Activated naive CD4-positive, alpha-beta T cell treated with anti-CD3 and anti-CD28 coated beads, Interleukin-2, amount 50 U/mL, for 24 hours (primary cell): ENCODE results near the gene TBC1D4.

Experiments
- H3K27ac Mint-ChIP-seq: one replicate; pipeline ENCODE4 v1.8.0; 2021; ENCODE audit warnings: mild to moderate bottlenecking, mixed read lengths
- H3K27me3 Mint-ChIP-seq: one replicate; pipeline ENCODE4 v1.8.0; 2021; ENCODE audit warnings: mixed read lengths
- H3K36me3 Mint-ChIP-seq: one replicate; pipeline ENCODE4 v1.8.0; 2021; ENCODE audit warnings: mixed read lengths
- H3K4me1 Mint-ChIP-seq: one replicate; pipeline ENCODE4 v1.8.0; 2021; ENCODE audit warnings: mixed read lengths
- H3K4me3 Mint-ChIP-seq: one replicate; pipeline ENCODE4 v1.8.0; 2021; ENCODE audit warnings: mild to moderate bottlenecking, mixed read lengths
- H3K9me3 Mint-ChIP-seq: one replicate; pipeline ENCODE4 v1.8.0; 2021; ENCODE audit warnings: mixed read lengths

TBC1D4 gene

DNA sequence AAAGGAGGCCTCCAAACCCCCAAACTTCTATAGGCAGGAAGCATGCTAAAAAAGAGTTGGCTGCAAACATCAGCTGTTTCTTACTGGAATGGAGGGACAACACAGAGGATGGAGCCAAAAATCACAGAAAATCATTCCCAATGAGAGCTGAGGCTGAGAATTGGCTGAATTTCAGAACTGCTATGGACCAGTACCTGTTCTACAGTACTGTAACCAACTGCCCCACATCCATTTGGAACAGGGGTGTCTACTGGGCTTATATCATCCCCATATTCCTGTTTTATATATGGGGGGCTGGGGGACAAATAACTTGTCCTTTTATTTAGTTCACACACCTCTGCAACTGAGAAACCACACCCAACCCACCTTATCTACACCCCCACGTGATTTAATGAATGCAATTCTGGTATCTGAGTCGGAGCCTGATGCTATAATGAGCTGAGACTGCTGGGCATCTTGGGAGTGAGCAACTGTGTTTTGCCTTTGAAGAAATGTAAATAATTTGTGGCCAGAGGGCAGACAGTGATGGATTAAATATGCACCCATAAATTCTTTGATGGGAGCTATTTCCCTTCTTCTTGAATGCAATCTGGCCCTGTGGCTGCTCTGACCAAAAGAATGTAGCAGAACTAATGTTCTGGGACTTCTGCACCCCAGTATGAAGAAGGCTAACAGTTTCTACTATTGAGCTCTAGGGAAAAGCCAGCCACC is 82.6 kb downstream of the TBC1D4 start:
- no peaks in the 10 kb centered on the region for H3K4me1 Mint-ChIP-seq
- H3K36me3 Mint-ChIP-seq: no peaks in the 10 kb centered on the region
- no peak overlapping the region for H3K4me3 Mint-ChIP-seq
- H3K27me3 Mint-ChIP-seq: no peaks in the 10 kb centered on the region
- no peak overlapping the region for H3K27ac Mint-ChIP-seq
- peaks cover 7% of the 10 kb centered on the region for H3K9me3 Mint-ChIP-seq

DNA sequence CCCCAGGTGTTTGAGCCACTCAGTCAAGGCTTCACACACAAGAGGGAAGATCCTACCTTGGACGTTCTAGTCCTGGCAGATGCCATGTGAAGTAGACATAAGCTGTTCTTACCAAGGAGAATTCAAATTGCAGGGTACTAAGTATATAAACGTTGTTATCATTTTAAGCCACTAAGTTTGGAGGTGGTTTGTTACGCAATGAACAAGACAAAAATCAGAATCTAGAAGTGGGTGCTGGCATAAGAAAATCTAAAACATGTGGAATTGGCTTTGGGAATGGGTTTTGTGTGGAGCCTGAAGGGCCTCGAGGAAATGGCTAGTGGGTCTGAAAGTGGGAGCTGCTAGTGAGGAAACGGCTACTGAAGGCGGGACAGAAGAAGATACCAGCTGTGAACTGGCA is 83.9 kb downstream of the TBC1D4 start:
- H3K4me3 Mint-ChIP-seq: no peak overlapping the region
- H3K4me1 Mint-ChIP-seq: no peaks in the 10 kb centered on the region
- H3K27ac Mint-ChIP-seq: no peak overlapping the region
- H3K27me3 Mint-ChIP-seq: no peaks in the 10 kb centered on the region
- H3K9me3 Mint-ChIP-seq: peaks cover 7% of the 10 kb centered on the region
- H3K36me3 Mint-ChIP-seq: no peaks in the 10 kb centered on the region

DNA sequence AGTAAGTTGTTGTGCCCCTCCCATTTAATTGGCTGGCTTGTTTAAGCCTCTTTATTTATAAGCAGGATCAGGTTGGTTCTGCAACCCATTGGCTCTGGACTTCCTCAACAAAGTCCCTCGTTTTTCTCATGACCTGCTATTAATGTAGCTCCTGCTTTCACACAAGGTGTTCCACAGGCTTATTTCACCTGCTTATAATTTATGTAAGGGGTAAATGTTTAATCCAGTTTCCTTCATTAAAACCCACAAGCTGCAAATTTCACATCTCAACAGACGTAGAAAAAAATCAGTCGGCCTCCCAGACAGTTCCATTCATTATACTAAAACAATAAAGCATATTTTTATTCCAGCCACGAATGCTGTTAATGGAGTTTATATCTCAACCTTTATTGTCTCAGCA is 86.1 kb downstream of the TBC1D4 start:
- no peaks in the 10 kb centered on the region for H3K36me3 Mint-ChIP-seq
- H3K27ac Mint-ChIP-seq: no peak overlapping the region
- H3K27me3 Mint-ChIP-seq: no peaks in the 10 kb centered on the region
- H3K4me3 Mint-ChIP-seq: no peak overlapping the region
- peaks cover 7% of the 10 kb centered on the region for H3K9me3 Mint-ChIP-seq
- H3K4me1 Mint-ChIP-seq: no peaks in the 10 kb centered on the region

DNA sequence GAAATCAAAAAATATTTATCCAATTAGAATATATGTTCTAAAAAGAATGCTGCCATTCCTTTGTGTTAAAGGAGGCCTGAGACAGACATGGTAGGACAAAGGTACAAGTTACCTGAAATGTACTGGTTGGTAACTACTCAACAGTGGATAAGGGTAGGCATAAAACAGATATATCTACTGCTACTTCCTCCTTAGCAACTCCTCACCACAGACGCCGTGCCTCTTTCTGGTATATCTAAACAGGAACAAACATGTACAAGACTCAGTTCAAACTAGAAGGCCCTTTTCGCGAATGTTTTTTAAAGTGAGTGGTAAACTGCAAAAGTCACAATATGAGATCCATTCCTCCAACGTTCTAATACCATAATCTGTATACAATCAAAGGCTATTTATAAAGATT is 86.9 kb downstream of the TBC1D4 start:
- H3K27me3 Mint-ChIP-seq: no peaks in the 10 kb centered on the region
- H3K27ac Mint-ChIP-seq: no peak overlapping the region
- peaks cover 7% of the 10 kb centered on the region for H3K9me3 Mint-ChIP-seq
- no peak overlapping the region for H3K4me3 Mint-ChIP-seq
- H3K4me1 Mint-ChIP-seq: no peaks in the 10 kb centered on the region
- no peaks in the 10 kb centered on the region for H3K36me3 Mint-ChIP-seq

DNA sequence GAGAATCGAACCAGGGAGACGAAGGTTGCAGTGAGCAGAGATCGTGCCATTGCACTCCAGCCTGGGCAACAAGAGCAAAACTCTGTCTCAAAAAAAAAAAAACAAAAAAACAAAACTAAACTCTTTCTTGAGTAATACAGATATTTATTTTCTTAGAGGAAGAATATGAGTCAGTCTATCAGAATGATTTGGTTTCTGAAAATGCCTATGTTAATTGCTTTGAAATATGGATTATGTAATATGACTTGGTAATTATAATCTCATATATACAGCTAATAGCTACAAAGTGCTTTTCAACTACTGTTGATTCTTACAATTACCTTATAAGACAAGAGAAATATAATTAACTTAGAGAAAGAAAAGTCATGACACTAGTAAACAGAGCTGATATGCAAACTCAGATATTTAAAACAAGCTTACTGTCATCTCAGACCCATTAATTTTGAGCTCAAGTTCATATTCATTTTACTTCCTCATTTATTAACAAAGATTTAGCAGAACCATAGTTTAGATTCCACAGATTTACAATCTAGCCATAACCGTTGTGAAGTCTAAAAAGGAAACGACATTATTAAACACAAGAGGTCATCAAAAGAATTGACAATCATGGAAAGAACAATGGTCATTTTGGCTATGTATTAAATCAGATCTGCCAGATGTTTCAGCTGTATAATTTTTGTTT is 88.0 kb downstream of the TBC1D4 start:
- H3K27ac Mint-ChIP-seq: no peak overlapping the region
- H3K36me3 Mint-ChIP-seq: no peaks in the 10 kb centered on the region
- H3K4me1 Mint-ChIP-seq: no peaks in the 10 kb centered on the region
- no peak overlapping the region for H3K4me3 Mint-ChIP-seq
- H3K27me3 Mint-ChIP-seq: no peaks in the 10 kb centered on the region
- peaks cover 7% of the 10 kb centered on the region for H3K9me3 Mint-ChIP-seq

DNA sequence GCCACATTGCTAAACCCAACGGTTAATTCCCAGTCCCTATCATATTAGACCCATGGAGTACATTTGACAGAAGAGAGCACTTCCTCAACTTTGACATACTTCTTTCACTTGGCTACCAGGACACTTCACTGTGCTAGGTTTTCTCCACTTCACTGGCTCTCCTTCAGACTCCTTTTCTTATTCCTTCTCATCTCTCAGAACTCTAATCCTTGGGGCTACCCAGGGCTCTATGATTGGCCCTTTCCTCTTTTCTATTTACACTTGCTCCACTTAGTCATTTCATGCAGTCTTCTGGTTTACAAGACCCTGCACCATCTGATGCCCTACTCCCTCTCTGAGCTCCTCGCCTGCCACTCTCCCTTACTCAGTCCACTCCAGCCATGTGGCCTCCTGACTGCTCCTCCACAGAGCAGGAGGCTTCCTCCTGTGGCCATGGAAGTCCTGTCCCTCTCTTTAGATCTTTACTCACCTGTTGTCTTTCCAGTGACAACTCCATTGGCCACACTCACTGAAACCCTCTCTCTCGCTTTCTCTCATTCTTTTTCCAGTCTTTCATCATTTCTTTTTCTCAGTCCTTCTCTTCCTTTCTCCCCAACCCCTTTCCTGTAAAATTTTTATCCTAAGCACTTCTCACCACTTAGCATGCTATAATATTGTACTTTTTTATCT is 90.4 kb downstream of the TBC1D4 start:
- Mint-ChIP-seq H3K27ac (no peak overlapping the region), H3K9me3 (no peaks in the 10 kb centered on the region), H3K4me3 (no peak overlapping the region), H3K4me1 (no peaks in the 10 kb centered on the region), H3K36me3 (no peaks in the 10 kb centered on the region), H3K27me3 (no peaks in the 10 kb centered on the region)

DNA sequence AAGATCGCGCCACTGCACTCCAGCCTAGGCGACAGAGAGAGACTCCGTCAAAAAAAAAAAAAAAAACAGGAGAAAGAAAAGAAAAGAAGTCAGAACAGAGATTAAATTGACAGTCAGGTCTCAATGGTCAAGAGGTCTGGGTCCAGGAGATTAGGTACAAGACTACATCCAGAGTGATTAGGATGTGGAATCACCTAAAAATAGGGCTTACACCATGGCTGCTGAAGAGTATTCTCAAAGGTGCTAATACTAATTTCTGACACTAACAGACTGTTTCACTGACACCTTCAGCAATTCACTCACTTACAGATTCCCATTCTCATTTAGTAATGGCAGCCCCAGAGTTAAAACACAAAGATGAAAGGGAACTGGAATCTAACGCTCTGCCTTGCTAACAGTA is 91.7 kb downstream of the TBC1D4 start:
- Mint-ChIP-seq H3K27me3 (no peaks in the 10 kb centered on the region), H3K27ac (no peak overlapping the region), H3K36me3 (no peaks in the 10 kb centered on the region), H3K4me3 (no peak overlapping the region), H3K4me1 (peaks cover 6% of the 10 kb centered on the region), H3K9me3 (no peaks in the 10 kb centered on the region)

DNA sequence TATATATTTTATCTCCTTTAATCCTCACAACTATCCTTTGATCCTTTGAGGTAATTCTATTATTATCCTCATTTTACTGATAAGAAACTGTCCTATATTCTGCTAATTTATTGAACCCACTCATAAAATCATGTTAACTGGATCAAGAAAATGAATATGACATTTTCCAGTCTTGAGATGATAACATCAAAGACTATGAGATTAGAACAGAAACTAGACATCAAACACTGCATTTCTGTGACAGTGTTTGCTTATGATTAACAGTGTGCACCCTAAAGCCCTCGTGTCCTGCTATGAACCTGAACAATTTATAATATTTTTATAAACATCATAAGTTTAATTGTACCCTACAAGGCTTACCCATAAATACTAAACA is 96.3 kb downstream of the TBC1D4 start:
- H3K27me3 Mint-ChIP-seq: peaks cover 2% of the 10 kb centered on the region
- no peaks in the 10 kb centered on the region for H3K9me3 Mint-ChIP-seq
- no peak overlapping the region for H3K27ac Mint-ChIP-seq
- H3K4me3 Mint-ChIP-seq: no peak overlapping the region
- H3K4me1 Mint-ChIP-seq: peaks cover 9% of the 10 kb centered on the region
- H3K36me3 Mint-ChIP-seq: no peaks in the 10 kb centered on the region

DNA sequence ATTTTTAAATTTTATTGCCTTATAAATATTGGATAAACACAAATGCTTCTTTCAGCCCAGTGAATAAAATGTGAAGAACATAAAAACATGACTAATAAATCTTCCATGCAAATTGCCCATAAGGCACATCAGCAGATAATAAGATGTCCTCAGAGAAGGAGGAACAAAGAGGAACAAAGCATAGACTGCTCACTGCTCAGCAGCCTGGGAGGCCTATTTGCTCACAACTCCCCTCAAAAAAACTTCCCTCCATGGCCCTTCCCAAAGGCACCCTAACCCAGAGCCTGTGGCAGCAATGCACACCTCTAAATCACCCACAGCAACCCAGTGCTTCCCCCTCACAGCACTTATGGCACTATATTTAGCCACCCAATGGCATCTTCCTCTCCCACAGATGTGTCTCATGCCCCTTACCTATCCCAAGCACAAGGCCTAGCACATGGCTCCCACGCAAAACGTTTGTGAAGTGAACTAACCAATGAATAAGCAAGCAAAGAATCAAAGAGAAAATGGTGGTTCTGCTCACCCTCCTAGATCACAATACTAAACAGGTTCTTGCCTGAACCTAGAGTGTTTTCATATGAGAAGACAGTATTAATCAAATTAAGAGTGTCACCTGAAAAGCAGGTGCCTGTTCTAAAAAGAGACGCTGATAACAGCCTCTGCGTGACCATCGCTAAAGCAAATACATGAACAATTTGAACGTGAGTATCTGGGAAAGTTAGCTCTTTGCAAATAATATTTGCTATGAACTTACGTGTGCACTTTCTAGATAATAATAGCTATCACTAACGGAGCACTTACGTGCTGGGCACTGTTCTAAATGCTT is 96.9 kb downstream of the TBC1D4 start:
- Mint-ChIP-seq H3K9me3 (no peaks in the 10 kb centered on the region), H3K27me3 (peaks cover 2% of the 10 kb centered on the region), H3K4me1 (peaks cover 9% of the 10 kb centered on the region), H3K36me3 (no peaks in the 10 kb centered on the region), H3K27ac (no peak overlapping the region), H3K4me3 (no peak overlapping the region)

DNA sequence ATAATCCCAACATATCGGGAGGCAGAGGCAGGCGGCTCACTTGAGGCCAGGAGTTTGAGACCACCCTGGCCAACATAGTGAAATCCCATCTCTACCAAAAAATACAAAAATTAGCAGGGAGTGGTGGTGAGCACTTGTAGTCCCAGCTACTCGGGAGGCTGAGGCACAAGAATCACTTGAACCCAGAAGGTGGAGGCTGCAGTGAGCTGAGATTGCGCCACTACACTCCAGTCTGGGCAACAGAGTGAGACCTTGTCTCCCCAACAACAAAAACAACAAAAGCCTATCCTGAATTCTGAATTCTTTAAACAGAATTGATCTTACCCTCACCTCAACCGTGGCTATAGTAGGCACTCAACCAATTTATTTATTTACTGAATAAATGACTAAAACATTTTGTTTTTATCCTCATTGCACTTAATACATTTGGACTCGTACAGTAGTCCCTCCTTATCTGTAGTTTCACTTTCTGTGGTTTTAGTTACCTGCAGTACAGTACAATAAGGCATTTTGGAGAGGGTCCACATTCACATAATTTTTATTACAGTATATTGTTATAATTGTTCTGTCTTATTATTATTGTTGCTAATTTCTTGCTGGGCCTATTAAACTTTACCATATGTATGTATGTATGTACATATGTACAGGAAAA is 98.8 kb downstream of the TBC1D4 start:
- Mint-ChIP-seq H3K4me3 (no peak overlapping the region), H3K36me3 (no peaks in the 10 kb centered on the region), H3K27me3 (peaks cover 2% of the 10 kb centered on the region), H3K27ac (no peak overlapping the region), H3K4me1 (peaks cover 9% of the 10 kb centered on the region), H3K9me3 (no peaks in the 10 kb centered on the region)

DNA sequence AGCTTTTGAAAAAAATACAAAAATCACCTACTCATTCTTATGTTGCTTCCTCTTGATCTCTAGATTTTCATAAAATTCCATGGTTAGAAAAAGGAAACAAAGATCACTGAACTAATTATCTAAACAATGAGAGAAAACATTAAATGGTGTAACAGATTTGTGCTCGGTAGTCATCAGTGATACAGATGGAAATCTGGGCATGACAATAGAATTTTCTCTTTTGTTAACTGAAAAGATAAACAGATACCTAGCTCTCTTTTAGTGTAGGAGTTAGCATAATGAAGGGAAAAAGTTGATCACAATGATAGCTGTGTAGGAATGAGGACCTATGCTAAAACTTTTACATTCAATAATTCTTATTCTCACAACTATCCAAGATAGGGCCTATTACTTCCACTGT is 103.7 kb downstream of the TBC1D4 start:
- Mint-ChIP-seq H3K4me1 (no peaks in the 10 kb centered on the region), H3K4me3 (no peak overlapping the region), H3K9me3 (no peaks in the 10 kb centered on the region), H3K36me3 (no peaks in the 10 kb centered on the region), H3K27me3 (peaks cover 2% of the 10 kb centered on the region), H3K27ac (no peak overlapping the region)

DNA sequence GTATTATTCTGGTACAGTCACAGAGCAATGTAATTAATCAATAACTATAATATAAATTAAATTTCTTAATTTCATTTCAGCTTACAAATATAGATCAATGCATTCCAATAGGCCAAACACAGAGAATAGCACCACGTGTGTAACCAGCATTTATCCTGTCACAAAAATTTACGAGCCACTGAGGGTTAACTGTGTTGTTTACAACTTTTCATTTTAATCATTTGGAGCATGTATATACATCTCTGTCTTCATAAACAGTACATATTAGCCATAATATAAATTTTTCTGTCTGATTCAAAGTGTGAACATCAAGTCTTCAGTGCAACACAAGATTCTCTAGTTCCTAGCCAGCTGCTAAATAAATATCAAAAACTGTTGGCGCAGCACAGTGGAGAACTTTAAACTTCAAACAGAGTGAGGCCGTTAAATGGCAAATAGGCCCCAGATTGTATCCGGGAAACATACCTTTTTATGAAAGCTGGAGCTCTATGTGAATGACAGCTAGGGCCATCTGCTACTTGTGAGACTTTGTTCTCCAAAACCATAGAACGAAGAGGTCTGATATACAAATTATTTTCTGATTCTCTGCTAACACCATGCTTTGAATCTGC is 105.1 kb downstream of the TBC1D4 start:
- H3K27me3 Mint-ChIP-seq: peaks cover under 1% of the 10 kb centered on the region
- H3K4me3 Mint-ChIP-seq: no peak overlapping the region
- no peak overlapping the region for H3K27ac Mint-ChIP-seq
- H3K36me3 Mint-ChIP-seq: no peaks in the 10 kb centered on the region
- H3K4me1 Mint-ChIP-seq: no peaks in the 10 kb centered on the region
- H3K9me3 Mint-ChIP-seq: no peaks in the 10 kb centered on the region

DNA sequence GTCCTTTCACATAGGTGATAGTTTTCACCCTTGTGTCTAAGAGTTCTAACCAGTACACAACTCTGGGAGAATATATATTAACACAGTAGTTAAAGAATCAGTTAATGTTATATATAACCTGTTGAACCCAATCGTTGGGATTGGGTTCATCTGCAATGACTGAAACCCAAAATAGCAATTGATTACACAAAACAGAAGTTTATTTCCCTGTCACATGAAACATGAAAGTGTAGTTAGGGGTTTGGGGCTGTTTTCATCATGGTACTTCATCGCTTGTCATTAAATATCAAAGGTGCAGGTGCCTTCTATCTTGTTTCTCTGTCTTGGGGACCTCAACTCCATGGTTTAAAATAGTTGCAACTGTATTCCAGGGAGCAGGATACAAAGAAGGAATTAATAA is 106.6 kb downstream of the TBC1D4 start:
- H3K4me3 Mint-ChIP-seq: no peak overlapping the region
- H3K27me3 Mint-ChIP-seq: no peaks in the 10 kb centered on the region
- H3K36me3 Mint-ChIP-seq: no peaks in the 10 kb centered on the region
- no peaks in the 10 kb centered on the region for H3K4me1 Mint-ChIP-seq
- no peak overlapping the region for H3K27ac Mint-ChIP-seq
- no peaks in the 10 kb centered on the region for H3K9me3 Mint-ChIP-seq

DNA sequence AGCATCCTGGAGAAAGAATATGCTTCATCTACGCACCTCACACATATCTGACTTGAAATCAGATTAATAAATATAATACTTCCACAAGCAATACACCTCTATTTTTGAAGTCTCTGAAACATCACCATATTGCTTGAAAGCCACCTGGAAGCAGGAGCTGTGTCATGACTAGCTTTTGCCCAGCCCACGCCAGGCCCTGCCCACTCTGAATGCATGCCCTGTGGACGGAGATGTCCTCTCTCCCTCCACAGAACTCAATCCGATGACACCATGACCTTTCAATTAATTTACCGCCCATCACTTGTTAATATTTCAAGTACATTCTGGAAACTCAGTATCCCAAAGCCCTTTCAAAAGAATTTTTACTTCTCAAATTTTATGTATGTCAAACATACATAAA is 108.0 kb downstream of the TBC1D4 start:
- no peak overlapping the region for H3K4me3 Mint-ChIP-seq
- H3K4me1 Mint-ChIP-seq: no peaks in the 10 kb centered on the region
- no peak overlapping the region for H3K27ac Mint-ChIP-seq
- no peaks in the 10 kb centered on the region for H3K27me3 Mint-ChIP-seq
- no peaks in the 10 kb centered on the region for H3K36me3 Mint-ChIP-seq
- H3K9me3 Mint-ChIP-seq: no peaks in the 10 kb centered on the region
